A549 (cell line): ENCODE data around the gene NEK8. TPM values are rescaled to one million over a fixed set of nuclear protein-coding genes. Genes with fewer than 3 reads are reported as not detected.
A peak's percentile ranks its signal among the peaks of the same experiment; 100 is the strongest.

Experiments
- ATAC-seq, 2 experiments: fragments of 200-7000 bp in 1 of 2; fragments of >200 bp in 1 of 2; cut with Nextera tagmentation in 1 of 2; cut with Tn5 transposase in 1 of 2; 3 replicates each; pipeline versions ENCODE4 v1.8.0 to v1.9.1; 2018 to 2020; ENCODE audit warnings: mild to moderate bottlenecking in 1 of 2, moderate library complexity in 1 of 2
- CTCF ChIA-PET: fragments of 300-600 bp; sonication (Branson Sonifier 250); formaldehyde crosslinking; extraction: SDS; loops from one replicate; lab custom pipeline; 2021; ENCODE audit warnings: antibody characterized with exemption, inconsistent platforms; lab: Yijun Ruan, JAX
- POLR2A ChIA-PET: fragments of 350-600 bp; formaldehyde crosslinking; extraction: SDS; loops from one replicate; lab custom pipeline; 2021; ENCODE audit warnings: antibody characterized with exemption, inconsistent platforms; lab: Yijun Ruan, JAX
- DNase-seq, 2 experiments: peaks; one replicate each; pipeline versions ENCODE4 v3.0.0 to v3.0.0-alpha.2; 2011 to 2016; ENCODE audit warnings: low read depth in 1 of 2, low spot score in 1 of 2
- FAIRE-seq: peaks from 2 replicates; lab custom pipeline; 2011; peaks lifted over from hg19 to GRCh38; lab: Jason Lieb, UNC
- H3K27ac ChIP-seq, 2 experiments: fragments of >200 bp; sonication (Bioruptor Twin); formaldehyde crosslinking; 3 replicates each; pipeline ENCODE4 v1.5.1; 2016 to 2017
- H3K4me1 ChIP-seq: fragments of >200 bp; sonication (Bioruptor Twin); formaldehyde crosslinking; 3 replicates; pipeline ENCODE4 v1.6.1; 2016
- H3K4me2 ChIP-seq: fragments of >200 bp; sonication (Bioruptor Twin); formaldehyde crosslinking; 3 replicates; pipeline ENCODE4 v1.6.1; 2016
- H3K4me3 ChIP-seq: fragments of >200 bp; sonication (Bioruptor Twin); formaldehyde crosslinking; 3 replicates; pipeline ENCODE4 v1.5.1; 2016
- H3K9me3 ChIP-seq: fragments of >200 bp; sonication (Bioruptor Twin); formaldehyde crosslinking; 3 replicates; pipeline ENCODE4 v1.6.1; 2016
- CBX2 ChIP-seq: fragments of 200-600 bp; sonication (generic); IDR thresholded peaks from 2 replicates; pipeline ENCODE4 v1.6.1; 2016; ENCODE audit warnings: low read depth, mild to moderate bottlenecking, borderline replicate concordance
- CBX8 ChIP-seq: fragments of 200-600 bp; sonication (generic); IDR thresholded peaks from 2 replicates; pipeline ENCODE4 v1.6.1; 2016
- CEBPB ChIP-seq, 2 experiments: fragments of >200 bp in 1 of 2; sonication (Bioruptor Twin) in 1 of 2; formaldehyde crosslinking in 1 of 2; IDR thresholded peaks; 2 replicates each; pipeline ENCODE4 v1.6.1; 2012 to 2016
- CHD2 ChIP-seq: fragments of 150-350 bp; IDR thresholded peaks from 2 replicates; pipeline ENCODE4 v1.6.1; 2014; ENCODE audit warnings: low read length; ENCODE audit not compliant: partially characterized antibody
- CHD4 ChIP-seq: fragments of 200-600 bp; sonication (generic); IDR thresholded peaks from 2 replicates; pipeline ENCODE4 v1.6.1; 2016; ENCODE audit warnings: antibody characterized with exemption, mild to moderate bottlenecking, borderline replicate concordance
- EP300 ChIP-seq, 2 experiments: fragments of >200 bp; sonication (Bioruptor Twin); formaldehyde crosslinking; IDR thresholded peaks; 2 replicates in 1 of 2; 3 replicates in 1 of 2; pipeline ENCODE4 v1.6.1; 2016 to 2017
- FOXS1 ChIP-seq: fragments of 250-450 bp; sonication (Bioruptor Pico); IDR thresholded peaks from 2 replicates; pipeline ENCODE4 v1.5.0; 2020; ENCODE audit warnings: mild to moderate bottlenecking, moderate library complexity
- HDAC2 ChIP-seq: fragments of 200-600 bp; sonication (generic); IDR thresholded peaks from 2 replicates; pipeline ENCODE4 v1.6.1; 2016
- HOXA7 ChIP-seq: fragments of 250-450 bp; sonication (Bioruptor Pico); IDR thresholded peaks from 2 replicates; pipeline ENCODE4 v1.5.0; 2020; ENCODE audit warnings: mild to moderate bottlenecking, moderate library complexity
- HOXB13 ChIP-seq: fragments of 250-450 bp; sonication (Bioruptor Pico); IDR thresholded peaks from 2 replicates; pipeline ENCODE4 v1.5.0; 2020; ENCODE audit warnings: low read depth, mild to moderate bottlenecking, moderate library complexity
- JUNB ChIP-seq: fragments of >200 bp; sonication (Bioruptor Twin); formaldehyde crosslinking; IDR thresholded peaks from 2 replicates; pipeline ENCODE4 v1.6.1; 2016
- KDM5A ChIP-seq: fragments of 200-600 bp; sonication (generic); IDR thresholded peaks from 2 replicates; pipeline ENCODE4 v1.6.1; 2016; ENCODE audit warnings: antibody characterized with exemption, mild to moderate bottlenecking
- MYC ChIP-seq: IDR thresholded peaks from 2 replicates; pipeline ENCODE4 v1.6.1; 2012; ENCODE audit warnings: mild to moderate bottlenecking, inconsistent platforms, low read length, improper control_type of control experiment, borderline replicate concordance
- NFE2L2 ChIP-seq: fragments of 150-350 bp; conservative IDR thresholded peaks from 2 replicates; pipeline ENCODE4 v1.6.1; 2014; ENCODE audit warnings: low read length
- NPAS2 ChIP-seq: fragments of 250-450 bp; sonication (Bioruptor Pico); IDR thresholded peaks from 2 replicates; pipeline ENCODE4 v1.8.0; 2022; ENCODE audit warnings: mild to moderate bottlenecking, moderate library complexity, borderline replicate concordance
- PHF8 ChIP-seq: fragments of 200-600 bp; sonication (generic); IDR thresholded peaks from 2 replicates; pipeline ENCODE4 v1.6.1; 2016; ENCODE audit warnings: low read depth, mild to moderate bottlenecking, antibody characterized with exemption, moderate library complexity, borderline replicate concordance
- RAD21 ChIP-seq, 2 experiments: fragments of >200 bp in 1 of 2; sonication (Bioruptor Twin) in 1 of 2; formaldehyde crosslinking in 1 of 2; IDR thresholded peaks in 1 of 2; conservative IDR thresholded peaks in 1 of 2; 2 replicates in 1 of 2; 3 replicates in 1 of 2; pipeline ENCODE4 v1.6.1; 2012 to 2018; ENCODE audit warnings: inconsistent platforms in 1 of 2
- RARB ChIP-seq: fragments of 250-450 bp; sonication (Bioruptor Pico); IDR thresholded peaks from 2 replicates; pipeline ENCODE4 v1.8.0; 2021; ENCODE audit warnings: mild to moderate bottlenecking, moderate library complexity
- RFX5 ChIP-seq: fragments of 450-650 bp; IDR thresholded peaks from 2 replicates; pipeline ENCODE4 v1.7.1; 2014; ENCODE audit warnings: antibody characterized with exemption, mild to moderate bottlenecking, moderate library complexity
- RNF2 ChIP-seq: fragments of 200-600 bp; sonication (generic); IDR thresholded peaks from 2 replicates; pipeline ENCODE4 v1.6.1; 2016; ENCODE audit warnings: low read depth, mild to moderate bottlenecking, antibody characterized with exemption, moderate library complexity, borderline replicate concordance
- ZFP36 ChIP-seq: fragments of 450-650 bp; IDR thresholded peaks from 2 replicates; pipeline ENCODE4 v1.6.1; 2014; ENCODE audit warnings: borderline replicate concordance; ENCODE audit not compliant: partially characterized antibody
- ZSCAN20 ChIP-seq: fragments of 250-450 bp; sonication (Bioruptor Pico); IDR thresholded peaks from 2 replicates; pipeline ENCODE4 v1.8.0; 2022; ENCODE audit warnings: mild to moderate bottlenecking, moderate library complexity
- WGBS: methylation state at CpG from one replicate; pipeline ENCODE4 v1.1.6; 2017; ENCODE audit errors: missing lambda C conversion rate; 5-methylcytosine and 5-hydroxymethylcytosine counted together
- polyA plus RNA-seq, 4 experiments: library from polyadenylated mRNA; depleted of rRNA in 3 of 4; stranded (reverse); fragments of >200 nt; fragmentation: RNase III in 1 of 4; extraction: RNeasy Plus Mini Kit Qiagen cat#74134 plus additional on column Dnase treatment in 1 of 4; gene quantifications; 2 replicates in 3 of 4; 3 replicates in 1 of 4; pipeline ENCODE4 v1.2.3, GENCODE V29; 2011 to 2017
- TF ChIP-seq, protein P1 (sequence below): fragments of 200-600 bp; sonication (generic); IDR thresholded peaks from 2 replicates; pipeline ENCODE4 v1.6.1; 2016; ENCODE audit warnings: antibody characterized with exemption, mild to moderate bottlenecking, moderate library complexity
- TF ChIP-seq, protein P2 (sequence below): fragments of >200 bp; sonication (Bioruptor Twin); formaldehyde crosslinking; IDR thresholded peaks from 3 replicates; pipeline ENCODE4 v1.5.1; 2016
- TF ChIP-seq, protein P3 (sequence below): fragments of >200 bp; sonication (Bioruptor Twin); formaldehyde crosslinking; IDR thresholded peaks from 3 replicates; pipeline ENCODE4 v1.6.1; 2016
- TF ChIP-seq, protein P4 (sequence below): IDR thresholded peaks from 2 replicates; pipeline ENCODE4 v1.6.1; 2012
- TF ChIP-seq, protein P5 (sequence below): IDR thresholded peaks from 2 replicates; pipeline ENCODE4 v1.6.1; 2012
- TF ChIP-seq, protein P6 (sequence below): fragments of >200 bp; sonication (Bioruptor Twin); formaldehyde crosslinking; IDR thresholded peaks from 2 replicates; pipeline ENCODE4 v1.6.1; 2016

Gene NEK8
- polyA plus RNA-seq, 2 of the 4 experiments (the other 2 are of a cell fraction): 5.1 to 5.3 TPM

DNA sequence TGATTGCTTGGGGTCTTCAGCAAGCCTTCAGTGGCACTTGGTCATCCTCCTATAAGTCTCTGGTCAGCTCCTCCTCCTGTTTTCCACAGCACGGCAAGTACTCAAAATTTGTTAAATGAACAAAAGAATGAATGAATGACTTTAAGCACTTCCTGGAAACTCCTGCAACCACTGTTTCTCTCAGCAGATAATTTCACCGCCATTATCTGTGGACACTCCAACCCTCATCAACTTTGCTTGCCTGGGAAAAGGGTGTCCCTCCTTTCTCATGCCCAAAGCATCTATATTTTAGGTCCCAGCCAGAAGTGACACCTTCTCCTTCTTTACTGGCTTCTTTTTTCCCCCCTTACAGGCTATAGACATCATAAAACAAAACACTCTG, 21.3 kb upstream of the NEK8 start:
- ATAC-seq (no peak), FAIRE-seq (no peak), DNase-seq (no peak)
- H3K4me3 ChIP-seq: no peak overlapping the region
- H3K4me1 ChIP-seq: peaks cover 10% of the 10 kb centered on the region
- no peak overlapping the region for H3K4me2 ChIP-seq
- 89% methylated on average over 2 of the region's 2 CpGs for WGBS
- H3K9me3 ChIP-seq: no peaks in the 10 kb centered on the region
- ChIA-PET CTCF (interaction anchor here (0.7 to 17.6 kb wide), 4 partner anchors 12 to 38 kb away, joined by 3 to 335 read pairs (median 14); partner anchors contain the start of genes NEK8, RPL23A and TLCD1), POLR2A (interaction anchor here (4.8 kb wide), 1 partner anchor 12 kb away, joined by 54 read pairs; the partner anchor contains the start of gene RPL23A)
- no peak overlapping the region for H3K27ac ChIP-seq
- no peak for TF ChIP-seq ZFP36
- no peak for TF ChIP-seq FOXS1
- TF ChIP-seq HOXA7 (CRISPR knock-in tag): no peak
- TF ChIP-seq CHD4: no peak
- TF ChIP-seq NFE2L2: no peak
- TF ChIP-seq RNF2: no peak
- no peak for TF ChIP-seq CHD2
- TF ChIP-seq CEBPB (IDR thresholded peaks at IDR 0.05): no peak
- no peak for TF ChIP-seq PHF8
- TF ChIP-seq CBX8: no peak
- no peak for TF ChIP-seq JUNB
- no peak for TF ChIP-seq NPAS2 (CRISPR knock-in tag)

DNA sequence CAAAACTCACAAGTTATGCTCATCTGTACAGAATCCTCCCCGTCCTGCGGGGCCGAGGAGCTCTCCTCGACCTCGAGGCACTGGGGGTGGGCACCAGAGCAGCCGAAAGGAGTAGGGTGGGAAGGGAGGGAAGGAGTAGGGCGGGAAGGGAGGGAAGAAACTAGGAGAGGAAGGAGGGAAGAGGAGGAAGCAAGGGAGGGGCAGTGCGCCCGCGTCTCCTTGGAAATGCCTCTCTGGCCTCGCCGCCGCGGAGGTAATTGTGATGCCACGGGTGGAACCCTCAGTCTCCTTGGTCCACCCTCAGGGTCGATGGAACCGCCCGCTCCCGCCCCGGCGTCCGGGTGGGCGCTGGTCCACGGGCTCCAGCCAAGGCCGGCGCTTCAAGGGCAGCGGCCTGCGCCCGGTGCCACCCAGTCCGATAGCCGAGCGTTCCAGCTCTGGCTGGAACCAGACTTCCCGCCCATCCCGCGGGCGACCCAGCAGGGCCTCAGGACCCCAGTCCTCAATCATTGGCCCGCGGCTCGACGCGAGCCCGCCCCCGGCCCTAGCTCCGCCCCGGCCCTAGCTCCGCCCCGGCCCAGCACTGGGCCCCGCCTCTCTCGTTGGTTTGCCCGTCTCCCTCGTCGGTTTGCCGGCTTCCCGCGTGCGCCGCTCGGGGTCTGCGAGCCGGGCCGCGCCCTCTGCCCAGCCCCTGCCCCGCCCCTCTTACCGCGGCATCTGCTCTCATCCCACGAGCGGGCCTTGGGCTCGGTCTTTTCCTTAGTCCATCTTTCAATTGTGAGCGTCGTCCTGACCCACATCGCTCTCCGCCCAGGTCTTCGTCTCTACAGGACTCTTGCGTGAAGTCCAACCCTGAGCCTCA, 17.5 kb upstream of the NEK8 start:
- peak overlapping the region; percentile 82 to 92 for H3K27ac ChIP-seq
- peak overlapping the region; percentile 53 for H3K4me3 ChIP-seq
- ChIA-PET CTCF (interaction anchor here (1.0 to 17.6 kb wide), 10 partner anchors 8 to 217 kb away, joined by 3 to 335 read pairs (median 10); partner anchors contain the start of genes BLTP2, NEK8, RPL23A and SUPT6H), POLR2A (interaction anchor here (0.6 to 4.8 kb wide), 18 partner anchors 8 to 132 kb away, joined by 3 to 54 read pairs (median 6); partner anchors contain the start of genes BLTP2, RPL23A, SDF2 and SUPT6H)
- H3K4me1 ChIP-seq: peaks cover 17% of the 10 kb centered on the region
- FAIRE-seq: no peak
- peak; percentile 92 to 97 for DNase-seq
- 9% methylated on average over 55 of the region's 74 CpGs for WGBS
- H3K9me3 ChIP-seq: no peaks in the 10 kb centered on the region
- H3K4me2 ChIP-seq: peak overlapping the region; percentile 73
- peak; percentile 81 to 94 for ATAC-seq
- TF ChIP-seq, protein P1, sequence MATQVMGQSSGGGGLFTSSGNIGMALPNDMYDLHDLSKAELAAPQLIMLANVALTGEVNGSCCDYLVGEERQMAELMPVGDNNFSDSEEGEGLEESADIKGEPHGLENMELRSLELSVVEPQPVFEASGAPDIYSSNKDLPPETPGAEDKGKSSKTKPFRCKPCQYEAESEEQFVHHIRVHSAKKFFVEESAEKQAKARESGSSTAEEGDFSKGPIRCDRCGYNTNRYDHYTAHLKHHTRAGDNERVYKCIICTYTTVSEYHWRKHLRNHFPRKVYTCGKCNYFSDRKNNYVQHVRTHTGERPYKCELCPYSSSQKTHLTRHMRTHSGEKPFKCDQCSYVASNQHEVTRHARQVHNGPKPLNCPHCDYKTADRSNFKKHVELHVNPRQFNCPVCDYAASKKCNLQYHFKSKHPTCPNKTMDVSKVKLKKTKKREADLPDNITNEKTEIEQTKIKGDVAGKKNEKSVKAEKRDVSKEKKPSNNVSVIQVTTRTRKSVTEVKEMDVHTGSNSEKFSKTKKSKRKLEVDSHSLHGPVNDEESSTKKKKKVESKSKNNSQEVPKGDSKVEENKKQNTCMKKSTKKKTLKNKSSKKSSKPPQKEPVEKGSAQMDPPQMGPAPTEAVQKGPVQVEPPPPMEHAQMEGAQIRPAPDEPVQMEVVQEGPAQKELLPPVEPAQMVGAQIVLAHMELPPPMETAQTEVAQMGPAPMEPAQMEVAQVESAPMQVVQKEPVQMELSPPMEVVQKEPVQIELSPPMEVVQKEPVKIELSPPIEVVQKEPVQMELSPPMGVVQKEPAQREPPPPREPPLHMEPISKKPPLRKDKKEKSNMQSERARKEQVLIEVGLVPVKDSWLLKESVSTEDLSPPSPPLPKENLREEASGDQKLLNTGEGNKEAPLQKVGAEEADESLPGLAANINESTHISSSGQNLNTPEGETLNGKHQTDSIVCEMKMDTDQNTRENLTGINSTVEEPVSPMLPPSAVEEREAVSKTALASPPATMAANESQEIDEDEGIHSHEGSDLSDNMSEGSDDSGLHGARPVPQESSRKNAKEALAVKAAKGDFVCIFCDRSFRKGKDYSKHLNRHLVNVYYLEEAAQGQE: 0 out of 2 replicates have a peak, but pooled peaks have one; percentile 41
- TF ChIP-seq KDM5A (no peak), CBX2 (no peak), RAD21 (conservative IDR thresholded peaks at IDR 0.05 in 1 of 2, IDR thresholded peaks at IDR 0.05 in 1 of 2) (no peak), RFX5 (no peak; the same call in 1 of the 2 replicates), MYC (no peak), EP300 (IDR thresholded peaks at IDR 0.05) (no peak), HDAC2 (no peak), PHF8 (peak; percentile 82), HOXB13 (CRISPR knock-in tag) (no peak), RARB (CRISPR knock-in tag) (no peak), CEBPB (IDR thresholded peaks at IDR 0.05) (no peak), ZSCAN20 (no peak)
- TF ChIP-seq, protein P2, sequence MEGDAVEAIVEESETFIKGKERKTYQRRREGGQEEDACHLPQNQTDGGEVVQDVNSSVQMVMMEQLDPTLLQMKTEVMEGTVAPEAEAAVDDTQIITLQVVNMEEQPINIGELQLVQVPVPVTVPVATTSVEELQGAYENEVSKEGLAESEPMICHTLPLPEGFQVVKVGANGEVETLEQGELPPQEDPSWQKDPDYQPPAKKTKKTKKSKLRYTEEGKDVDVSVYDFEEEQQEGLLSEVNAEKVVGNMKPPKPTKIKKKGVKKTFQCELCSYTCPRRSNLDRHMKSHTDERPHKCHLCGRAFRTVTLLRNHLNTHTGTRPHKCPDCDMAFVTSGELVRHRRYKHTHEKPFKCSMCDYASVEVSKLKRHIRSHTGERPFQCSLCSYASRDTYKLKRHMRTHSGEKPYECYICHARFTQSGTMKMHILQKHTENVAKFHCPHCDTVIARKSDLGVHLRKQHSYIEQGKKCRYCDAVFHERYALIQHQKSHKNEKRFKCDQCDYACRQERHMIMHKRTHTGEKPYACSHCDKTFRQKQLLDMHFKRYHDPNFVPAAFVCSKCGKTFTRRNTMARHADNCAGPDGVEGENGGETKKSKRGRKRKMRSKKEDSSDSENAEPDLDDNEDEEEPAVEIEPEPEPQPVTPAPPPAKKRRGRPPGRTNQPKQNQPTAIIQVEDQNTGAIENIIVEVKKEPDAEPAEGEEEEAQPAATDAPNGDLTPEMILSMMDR: no peak
- TF ChIP-seq, protein P3, sequence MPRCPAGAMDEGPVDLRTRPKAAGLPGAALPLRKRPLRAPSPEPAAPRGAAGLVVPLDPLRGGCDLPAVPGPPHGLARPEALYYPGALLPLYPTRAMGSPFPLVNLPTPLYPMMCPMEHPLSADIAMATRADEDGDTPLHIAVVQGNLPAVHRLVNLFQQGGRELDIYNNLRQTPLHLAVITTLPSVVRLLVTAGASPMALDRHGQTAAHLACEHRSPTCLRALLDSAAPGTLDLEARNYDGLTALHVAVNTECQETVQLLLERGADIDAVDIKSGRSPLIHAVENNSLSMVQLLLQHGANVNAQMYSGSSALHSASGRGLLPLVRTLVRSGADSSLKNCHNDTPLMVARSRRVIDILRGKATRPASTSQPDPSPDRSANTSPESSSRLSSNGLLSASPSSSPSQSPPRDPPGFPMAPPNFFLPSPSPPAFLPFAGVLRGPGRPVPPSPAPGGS: peak; percentile 91
- TF ChIP-seq, protein P4, sequence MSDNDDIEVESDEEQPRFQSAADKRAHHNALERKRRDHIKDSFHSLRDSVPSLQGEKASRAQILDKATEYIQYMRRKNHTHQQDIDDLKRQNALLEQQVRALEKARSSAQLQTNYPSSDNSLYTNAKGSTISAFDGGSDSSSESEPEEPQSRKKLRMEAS: peak; percentile 94
- TF ChIP-seq, protein P5, sequence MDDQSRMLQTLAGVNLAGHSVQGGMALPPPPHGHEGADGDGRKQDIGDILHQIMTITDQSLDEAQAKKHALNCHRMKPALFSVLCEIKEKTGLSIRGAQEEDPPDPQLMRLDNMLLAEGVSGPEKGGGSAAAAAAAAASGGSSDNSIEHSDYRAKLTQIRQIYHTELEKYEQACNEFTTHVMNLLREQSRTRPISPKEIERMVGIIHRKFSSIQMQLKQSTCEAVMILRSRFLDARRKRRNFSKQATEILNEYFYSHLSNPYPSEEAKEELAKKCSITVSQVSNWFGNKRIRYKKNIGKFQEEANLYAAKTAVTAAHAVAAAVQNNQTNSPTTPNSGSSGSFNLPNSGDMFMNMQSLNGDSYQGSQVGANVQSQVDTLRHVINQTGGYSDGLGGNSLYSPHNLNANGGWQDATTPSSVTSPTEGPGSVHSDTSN: peak; percentile 49; the same call in 1 of the 2 replicates
- TF ChIP-seq, protein P6, sequence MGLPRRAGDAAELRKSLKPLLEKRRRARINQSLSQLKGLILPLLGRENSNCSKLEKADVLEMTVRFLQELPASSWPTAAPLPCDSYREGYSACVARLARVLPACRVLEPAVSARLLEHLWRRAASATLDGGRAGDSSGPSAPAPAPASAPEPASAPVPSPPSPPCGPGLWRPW: no peak
